Measurements from ENCODE around the gene SLC4A1.

GRCh38 chr17:44282264-44282663, 14.3 kb upstream of the SLC4A1 start:
- no peak for TF ChIP-seq CTCF (IDR thresholded peaks at IDR 0.05)
- TF ChIP-seq POLR2A (IDR thresholded peaks at IDR 0.05): no peak

Data from right lobe of liver (tissue), 4 donors.